ENCODE results near the gene FOSL1. TPM values are rescaled to one million over a fixed set of nuclear protein-coding genes. Genes with fewer than 3 reads are reported as not detected.
A peak's percentile ranks its signal among the peaks of the same experiment; 100 is the strongest.

The FOSL1 gene
- total and polyA plus RNA-seq, 2 donors (not counting 1 experiment from before 2014, with no cell fraction given) = 2.3 TPM; not detected in 1

DNA sequence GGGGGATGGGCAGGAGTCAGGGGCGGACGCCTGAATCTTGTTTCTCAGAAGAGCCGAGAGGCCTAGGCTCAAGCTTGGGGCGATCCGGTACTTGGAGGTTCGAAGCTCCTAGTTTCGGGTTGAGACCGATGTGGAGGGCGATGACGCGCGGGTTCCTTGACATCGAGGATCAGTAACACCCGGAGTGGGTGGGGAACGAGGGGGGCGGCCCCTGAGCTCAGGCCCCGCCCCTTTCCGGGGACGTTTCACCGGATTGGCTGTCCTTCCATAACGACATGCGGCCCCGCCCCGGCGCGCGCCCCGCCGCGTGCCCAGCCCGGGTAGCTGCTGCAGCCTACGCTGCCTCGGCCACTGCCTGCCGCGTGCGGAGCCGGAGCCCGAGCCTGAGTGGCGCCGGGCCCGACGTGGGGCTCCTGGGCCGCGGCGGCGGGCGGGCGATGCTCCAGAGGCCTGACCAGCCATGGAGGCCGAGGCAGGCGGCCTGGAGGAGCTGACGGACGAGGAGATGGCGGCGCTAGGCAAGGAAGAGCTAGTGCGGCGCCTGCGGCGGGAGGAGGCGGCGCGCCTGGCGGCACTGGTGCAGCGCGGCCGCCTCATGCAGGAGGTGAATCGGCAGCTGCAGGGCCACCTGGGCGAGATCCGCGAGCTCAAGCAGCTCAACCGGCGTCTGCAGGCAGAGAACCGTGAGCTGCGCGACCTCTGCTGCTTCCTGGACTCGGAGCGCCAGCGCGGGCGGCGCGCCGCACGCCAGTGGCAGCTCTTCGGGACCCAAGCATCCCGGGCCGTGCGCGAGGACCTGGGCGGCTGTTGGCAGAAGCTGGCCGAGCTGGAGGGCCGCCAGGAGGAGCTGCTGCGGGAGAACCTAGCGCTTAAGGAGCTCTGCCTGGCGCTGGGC is 9.6 kb downstream of the FOSL1 start, which contains the start of gene CCDC85B:
TSS of gene CCDC85B (plus strand) at position 350 of the 895 bp plus-strand sequence. CDS start at position 461, 111 bp downstream.
- peak; percentile 98 for DNase-seq
- under 1% methylated on average over 94 of the region's 94 CpGs for WGBS (ENCODE audit: insufficient coverage)
- peak; percentile 70 for ATAC-seq (ENCODE audit: low read depth)
- intact Hi-C loops (cut with micrococcal nuclease) = loop anchor here (1.0 to 2.0 kb wide), 3 partner anchors 10 to 178 kb away; partner anchors contain the start of genes FOSL1 and KAT5
- H2AFZ ChIP-seq (ENCODE audit: insufficient read depth, low read depth, low read length, poor library complexity, severe bottlenecking) = peak within 1 kb of the TSS; percentile 99
- H3K4me3 Mint-ChIP-seq = peak within 1 kb of the TSS; percentile 98
- H3K4me3 ChIP-seq (ENCODE audit: control extremely low read depth in 1 of 5, extremely low read depth in 1 of 5, insufficient read depth in 1 of 5, low read depth in 2 of 5, low read length in 4 of 5) = peak within 1 kb of the TSS; percentile 18 to 88 (median 75)
- peak within 1 kb of the TSS; percentile 85 for H3K27ac ChIP-seq (ENCODE audit: low read length in 2 of 2)
- peak within 1 kb of the TSS; percentile 98 for H3K27ac Mint-ChIP-seq
- CTCF ChIA-PET = interaction anchor here (0.6 to 15.5 kb wide), 31 partner anchors 8 to 1557 kb away, joined by 3 to 244 read pairs (median 4); partner anchors contain the start of genes C11orf68, CFL1, FOSL1 and KAT5
- peaks cover 0 to 8% of the 10 kb centered on the region in 2 experiments for H3K36me3 ChIP-seq (replicated peaks in 1 of 2; ENCODE audit: control extremely low read depth in 1 of 2, control insufficient read depth in 1 of 2, extremely low read depth in 1 of 2, insufficient read depth in 2 of 2, low read length in 1 of 2)
- H3K4me1 Mint-ChIP-seq = peaks cover 65% of the 10 kb centered on the region
- H3K27me3 ChIP-seq (replicated peaks in 1 of 4; ENCODE audit: control extremely low read depth in 1 of 4, control insufficient read depth in 3 of 4, insufficient read depth in 4 of 4, low read length in 3 of 4) = no peaks in the 10 kb centered on the region
- H3K4me2 ChIP-seq (replicated peaks; ENCODE audit: low read depth, low read length, poor library complexity, severe bottlenecking) = peak within 1 kb of the TSS; percentile 99
- H3K4me1 ChIP-seq (ENCODE audit: control insufficient read depth in 2 of 2, insufficient read depth in 2 of 2, low read length in 2 of 2) = peaks cover 52 to 62% of the 10 kb centered on the region in 2 donors
- peaks cover 24% of the 10 kb centered on the region for H3K79me2 ChIP-seq (ENCODE audit: control insufficient read depth, insufficient read depth, low read length)
- peak within 1 kb of the TSS; percentile 96 for H3K9ac ChIP-seq (ENCODE audit: low read length)
- H4K20me1 ChIP-seq (ENCODE audit: control insufficient read depth, insufficient read depth, low read length, poor library complexity, severe bottlenecking) = peaks cover 21% of the 10 kb centered on the region
- no peaks in the 10 kb centered on the region for H3K27me3 Mint-ChIP-seq
- TF ChIP-seq, protein P1, sequence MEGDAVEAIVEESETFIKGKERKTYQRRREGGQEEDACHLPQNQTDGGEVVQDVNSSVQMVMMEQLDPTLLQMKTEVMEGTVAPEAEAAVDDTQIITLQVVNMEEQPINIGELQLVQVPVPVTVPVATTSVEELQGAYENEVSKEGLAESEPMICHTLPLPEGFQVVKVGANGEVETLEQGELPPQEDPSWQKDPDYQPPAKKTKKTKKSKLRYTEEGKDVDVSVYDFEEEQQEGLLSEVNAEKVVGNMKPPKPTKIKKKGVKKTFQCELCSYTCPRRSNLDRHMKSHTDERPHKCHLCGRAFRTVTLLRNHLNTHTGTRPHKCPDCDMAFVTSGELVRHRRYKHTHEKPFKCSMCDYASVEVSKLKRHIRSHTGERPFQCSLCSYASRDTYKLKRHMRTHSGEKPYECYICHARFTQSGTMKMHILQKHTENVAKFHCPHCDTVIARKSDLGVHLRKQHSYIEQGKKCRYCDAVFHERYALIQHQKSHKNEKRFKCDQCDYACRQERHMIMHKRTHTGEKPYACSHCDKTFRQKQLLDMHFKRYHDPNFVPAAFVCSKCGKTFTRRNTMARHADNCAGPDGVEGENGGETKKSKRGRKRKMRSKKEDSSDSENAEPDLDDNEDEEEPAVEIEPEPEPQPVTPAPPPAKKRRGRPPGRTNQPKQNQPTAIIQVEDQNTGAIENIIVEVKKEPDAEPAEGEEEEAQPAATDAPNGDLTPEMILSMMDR (IDR thresholded peaks at IDR 0.05) = peak; percentile 33
- TF ChIP-seq EZH2 (IDR thresholded peaks at IDR 0.05; ENCODE audit: borderline replicate concordance, insufficient read depth, low read depth, low read length, poor library complexity, severe bottlenecking) = no peak
- H3K9me3 Mint-ChIP-seq (ENCODE audit: insufficient read depth) = no peaks in the 10 kb centered on the region
- POLR2A ChIA-PET = interaction anchor here (0.5 to 6.2 kb wide), 18 partner anchors 10 to 1215 kb away, joined by 3 to 65 read pairs (median 7); partner anchors contain the start of genes BANF1, C11orf68, CFL1 and DRAP1
- no peaks in the 10 kb centered on the region for H3K9me3 ChIP-seq (ENCODE audit: control extremely low read depth in 1 of 3, control insufficient read depth in 2 of 3, insufficient read depth in 1 of 3, low read length in 2 of 3)
